ENCODE results near the gene ASCL5. TPM values are rescaled to one million over a fixed set of nuclear protein-coding genes. Genes with fewer than 3 reads are reported as not detected.

The ASCL5 gene
- total RNA-seq, 4 donors from 2014 or later = not detected

- TF ChIP-seq, protein P1, sequence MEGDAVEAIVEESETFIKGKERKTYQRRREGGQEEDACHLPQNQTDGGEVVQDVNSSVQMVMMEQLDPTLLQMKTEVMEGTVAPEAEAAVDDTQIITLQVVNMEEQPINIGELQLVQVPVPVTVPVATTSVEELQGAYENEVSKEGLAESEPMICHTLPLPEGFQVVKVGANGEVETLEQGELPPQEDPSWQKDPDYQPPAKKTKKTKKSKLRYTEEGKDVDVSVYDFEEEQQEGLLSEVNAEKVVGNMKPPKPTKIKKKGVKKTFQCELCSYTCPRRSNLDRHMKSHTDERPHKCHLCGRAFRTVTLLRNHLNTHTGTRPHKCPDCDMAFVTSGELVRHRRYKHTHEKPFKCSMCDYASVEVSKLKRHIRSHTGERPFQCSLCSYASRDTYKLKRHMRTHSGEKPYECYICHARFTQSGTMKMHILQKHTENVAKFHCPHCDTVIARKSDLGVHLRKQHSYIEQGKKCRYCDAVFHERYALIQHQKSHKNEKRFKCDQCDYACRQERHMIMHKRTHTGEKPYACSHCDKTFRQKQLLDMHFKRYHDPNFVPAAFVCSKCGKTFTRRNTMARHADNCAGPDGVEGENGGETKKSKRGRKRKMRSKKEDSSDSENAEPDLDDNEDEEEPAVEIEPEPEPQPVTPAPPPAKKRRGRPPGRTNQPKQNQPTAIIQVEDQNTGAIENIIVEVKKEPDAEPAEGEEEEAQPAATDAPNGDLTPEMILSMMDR (IDR thresholded peaks at IDR 0.05) = no peak
- no peak for TF ChIP-seq POLR2A (IDR thresholded peaks at IDR 0.05)
- intact Hi-C loops (cut with DNase I; ENCODE audit: low total_unique reads) = loop anchor here (10.0 kb wide), 1 partner anchor 65 kb away; no protein-coding TSS in a partner anchor
- peak in 1 of 2 donors; percentile 56 for DNase-seq (ENCODE audit: low spot score in 2 of 2)
- 88 to 90% methylated on average over 9 of the region's 9 CpGs for WGBS, 2 donors
- no peak overlapping the region for H3K4me3 ChIP-seq (ENCODE audit: low read depth, poor library complexity, severe bottlenecking)
Measured at GRCh38 chr1:201139756-201140155, 12.8 kb upstream of the ASCL5 start.

- TF ChIP-seq, protein P1 (IDR thresholded peaks at IDR 0.05) = no peak
- TF ChIP-seq POLR2A (IDR thresholded peaks at IDR 0.05) = no peak
- intact Hi-C loops (cut with DNase I; ENCODE audit: low total_unique reads) = loop anchor here (10.0 kb wide), 1 partner anchor 65 kb away; no protein-coding TSS in a partner anchor
- no peak overlapping the region for H3K4me3 ChIP-seq (ENCODE audit: low read depth, poor library complexity, severe bottlenecking)
- peak in 1 of 2 donors; percentile 78 for DNase-seq (ENCODE audit: low spot score in 2 of 2)
- WGBS, 2 donors = 96 to 99% methylated on average over 5 of the region's 5 CpGs
Measured at GRCh38 chr1:201139306-201139705, 12.3 kb upstream of the ASCL5 start.

GRCh38 chr1:201138311-201138840 is 11.4 kb upstream of the ASCL5 start:
- no peak overlapping the region for H3K4me3 ChIP-seq (ENCODE audit: low read depth, poor library complexity, severe bottlenecking)
- 52 to 80% methylated on average over 6 of the region's 6 CpGs for WGBS, 2 donors
- TF ChIP-seq, protein P1 (IDR thresholded peaks at IDR 0.05) = no peak
- TF ChIP-seq POLR2A (IDR thresholded peaks at IDR 0.05) = no peak
- intact Hi-C loops (cut with DNase I; ENCODE audit: low total_unique reads) = loop anchor here (10.0 kb wide), 1 partner anchor 66 kb away; no protein-coding TSS in a partner anchor
- no peak for DNase-seq (ENCODE audit: low spot score in 2 of 2)

- 35 to 38% methylated on average over 6 of the region's 6 CpGs for WGBS, 2 donors
- intact Hi-C loops (cut with DNase I; ENCODE audit: low total_unique reads) = loop anchor here (10.0 kb wide), 1 partner anchor 67 kb away; no protein-coding TSS in a partner anchor
- TF ChIP-seq POLR2A (IDR thresholded peaks at IDR 0.05) = no peak
- TF ChIP-seq, protein P1 (IDR thresholded peaks at IDR 0.05) = no peak
- no peak overlapping the region for H3K4me3 ChIP-seq (ENCODE audit: low read depth, poor library complexity, severe bottlenecking)
- DNase-seq (ENCODE audit: low spot score in 2 of 2) = peak; percentile 36 to 93
Measured at GRCh38 chr1:201137579-201138310, 10.8 kb upstream of the ASCL5 start.

GRCh38 chr1:201137024-201137392 is 10.0 kb upstream of the ASCL5 start:
- 85 to 91% methylated on average over 7 of the region's 7 CpGs for WGBS, 2 donors
- no peak for TF ChIP-seq POLR2A (IDR thresholded peaks at IDR 0.05)
- TF ChIP-seq, protein P1 (IDR thresholded peaks at IDR 0.05) = no peak
- no peak overlapping the region for H3K4me3 ChIP-seq (ENCODE audit: low read depth, poor library complexity, severe bottlenecking)
- intact Hi-C loops (cut with DNase I; ENCODE audit: low total_unique reads) = loop anchor here (10.0 kb wide), 1 partner anchor 68 kb away; no protein-coding TSS in a partner anchor
- no peak for DNase-seq (ENCODE audit: low spot score in 2 of 2)
